IPS DF 4.7 (cell line): ENCODE results near the gene INSYN2B.
"Not testable (repeated sequence)": the region's sequence is repeated elsewhere in the genome, so short reads cannot be mapped to it uniquely, and the experiment has no call there.

ENCODE experiments used
- DNase-seq: peaks from one replicate; pipeline ENCODE4 v3.0.0-alpha.2; 2013; ENCODE audit warnings: low spot score; ENCODE audit errors: extremely low read depth

Gene INSYN2B

GRCh38 chr5:169860585-169860984 is 119.7 kb downstream of the INSYN2B start:
- no peak for DNase-seq

- no peak for DNase-seq
Measured at GRCh38 chr5:169856571-169856970, 123.7 kb downstream of the INSYN2B start.

- DNase-seq: no peak
Measured at GRCh38 chr5:169851321-169851850, 128.9 kb downstream of the INSYN2B start.

- DNase-seq: no peak
Measured at GRCh38 chr5:169850409-169850808, 129.9 kb downstream of the INSYN2B start.

GRCh38 chr5:169848792-169849191 is 131.5 kb downstream of the INSYN2B start:
- no peak for DNase-seq

GRCh38 chr5:169848271-169848670 is 132.0 kb downstream of the INSYN2B start:
- DNase-seq: no peak

- no peak for DNase-seq
Measured at GRCh38 chr5:169847519-169847918, 132.8 kb downstream of the INSYN2B start.

GRCh38 chr5:169842699-169843098 is 137.6 kb downstream of the INSYN2B start:
- no peak for DNase-seq

GRCh38 chr5:169840405-169840804 is 139.9 kb downstream of the INSYN2B start:
- no peak for DNase-seq

GRCh38 chr5:169838688-169839087 is 141.6 kb downstream of the INSYN2B start:
- no peak for DNase-seq

- DNase-seq: no peak
Measured at GRCh38 chr5:169837686-169838085, 142.6 kb downstream of the INSYN2B start.

- no peak for DNase-seq
Measured at GRCh38 chr5:169836835-169837536, 143.3 kb downstream of the INSYN2B start.

- DNase-seq: not testable (repeated sequence)
Measured at GRCh38 chr5:169834540-169834939, 145.8 kb downstream of the INSYN2B start.

GRCh38 chr5:169833681-169834292 is 146.5 kb downstream of the INSYN2B start:
- DNase-seq: not testable (repeated sequence)

GRCh38 chr5:169832845-169833244 is 147.4 kb downstream of the INSYN2B start:
- DNase-seq: no peak

- no peak for DNase-seq
Measured at GRCh38 chr5:169832304-169832703, 148.0 kb downstream of the INSYN2B start.

GRCh38 chr5:169831331-169831730 is 149.0 kb downstream of the INSYN2B start:
- DNase-seq: no peak

- DNase-seq: no peak
Measured at GRCh38 chr5:169828385-169828784, 151.9 kb downstream of the INSYN2B start.

- no peak for DNase-seq
Measured at GRCh38 chr5:169827769-169828168, 152.5 kb downstream of the INSYN2B start.

GRCh38 chr5:169826618-169827017 is 153.7 kb downstream of the INSYN2B start:
- no peak for DNase-seq

- DNase-seq: no peak
Measured at GRCh38 chr5:169817031-169817430, 163.3 kb downstream of the INSYN2B start.

- no peak for DNase-seq
Measured at GRCh38 chr5:169814522-169814921, 165.8 kb downstream of the INSYN2B start.
